WTC11 (cell line): ENCODE results near the gene SCN9A. TPM values are rescaled to one million over a fixed set of nuclear protein-coding genes. Genes with fewer than 3 reads are reported as not detected.

Experiments used
- ATAC-seq: fragments of 200-7000 bp; cut with Tn5 transposase; 2 replicates; pipeline ENCODE4 v1.10.0; 2021; ENCODE audit warnings: mild to moderate bottlenecking, moderate library complexity
- CTCF ChIA-PET: fragments of 300-600 bp; sonication (Branson Sonifier 250); formaldehyde crosslinking; loops from one replicate; lab custom pipeline; 2021; ENCODE audit warnings: antibody characterized with exemption; lab: Charles Lee
- POLR2A ChIA-PET: fragments of 350-600 bp; sonication (Branson Sonifier 250); formaldehyde crosslinking; loops from one replicate; lab custom pipeline; 2021; ENCODE audit warnings: antibody characterized with exemption; lab: Charles Lee
- DNase-seq: peaks from one replicate; pipeline ENCODE4 v3.0.0; 2021; ENCODE audit warnings: low spot score
- H3K27ac Mint-ChIP-seq: 2 replicates; pipeline ENCODE4 v1.8.0; 2021; ENCODE audit warnings: mixed read lengths
- H3K27me3 Mint-ChIP-seq: 2 replicates; pipeline ENCODE4 v1.8.0; 2021; ENCODE audit warnings: low read depth, mild to moderate bottlenecking, moderate library complexity, mixed read lengths
- H3K36me3 Mint-ChIP-seq: 2 replicates; pipeline ENCODE4 v1.8.0; 2021; ENCODE audit warnings: mixed read lengths
- H3K4me1 Mint-ChIP-seq: 2 replicates; pipeline ENCODE4 v1.8.0; 2022; ENCODE audit warnings: mixed read lengths
- H3K4me3 Mint-ChIP-seq: 2 replicates; pipeline ENCODE4 v1.8.0; 2021; ENCODE audit warnings: mild to moderate bottlenecking, moderate library complexity, mixed read lengths
- H3K9me3 Mint-ChIP-seq: 2 replicates; pipeline ENCODE4 v1.8.0; 2021; ENCODE audit warnings: mixed read lengths
- CREM ChIP-seq: sonication (generic); formaldehyde crosslinking; IDR thresholded peaks from 2 replicates; pipeline ENCODE4 v1.8.1; 2022; ENCODE audit warnings: mild to moderate bottlenecking, missing genetic modification reagents, moderate library complexity
- ESRRA ChIP-seq: sonication (generic); formaldehyde crosslinking; IDR thresholded peaks from 2 replicates; pipeline ENCODE4 v1.8.1; 2022; ENCODE audit warnings: mild to moderate bottlenecking, missing genetic modification reagents, borderline replicate concordance
- ETV6 ChIP-seq: sonication (generic); formaldehyde crosslinking; IDR thresholded peaks from 2 replicates; pipeline ENCODE4 v1.8.1; 2022; ENCODE audit warnings: mild to moderate bottlenecking, missing genetic modification reagents
- IRF2 ChIP-seq: sonication (generic); formaldehyde crosslinking; IDR thresholded peaks from 2 replicates; pipeline ENCODE4 v1.8.0; 2022; ENCODE audit warnings: low read depth, missing genetic modification reagents, borderline replicate concordance
- MXD4 ChIP-seq: fragments of 250-450 bp; sonication (Bioruptor Pico); IDR thresholded peaks from 2 replicates; pipeline ENCODE4 v1.8.0; 2021; ENCODE audit warnings: mild to moderate bottlenecking, moderate library complexity, borderline replicate concordance
- NR3C1 ChIP-seq: sonication (generic); formaldehyde crosslinking; conservative IDR thresholded peaks from 2 replicates; pipeline ENCODE4 v1.8.1; 2023; ENCODE audit warnings: low read depth, mild to moderate bottlenecking, missing genetic modification reagents
- PRRX2 ChIP-seq: fragments of 250-450 bp; sonication (Bioruptor Pico); IDR thresholded peaks from 2 replicates; pipeline ENCODE4 v1.8.0; 2021; ENCODE audit warnings: mild to moderate bottlenecking
- SMAD3 ChIP-seq: sonication (generic); formaldehyde crosslinking; IDR thresholded peaks from 2 replicates; pipeline ENCODE4 v1.8.0; 2022; ENCODE audit warnings: missing genetic modification reagents, mild to moderate bottlenecking, borderline replicate concordance
- SMAD4 ChIP-seq: sonication (generic); formaldehyde crosslinking; IDR thresholded peaks from 2 replicates; pipeline ENCODE4 v1.8.0; 2022; ENCODE audit warnings: mild to moderate bottlenecking, missing genetic modification reagents
- TEAD1 ChIP-seq: sonication (generic); formaldehyde crosslinking; IDR thresholded peaks from 2 replicates; pipeline ENCODE4 v1.8.0; 2022; ENCODE audit warnings: mild to moderate bottlenecking, missing genetic modification reagents
- TP53 ChIP-seq: sonication (generic); formaldehyde crosslinking; IDR thresholded peaks from 2 replicates; pipeline ENCODE4 v1.8.1; 2023; ENCODE audit warnings: mild to moderate bottlenecking, missing genetic modification reagents
- ZNF121 ChIP-seq: sonication (generic); formaldehyde crosslinking; IDR thresholded peaks from 2 replicates; pipeline ENCODE4 v1.8.0; 2023; ENCODE audit warnings: missing genetic modification reagents
- total RNA-seq: library from RNA; stranded (reverse); gene quantifications from 3 replicates; pipeline ENCODE4 v1.2.3, GENCODE V29; 2021
- TF ChIP-seq, protein P1 (sequence below): sonication (generic); formaldehyde crosslinking; IDR thresholded peaks from 2 replicates; pipeline ENCODE4 v1.8.1; 2022; ENCODE audit warnings: low read depth, mild to moderate bottlenecking, moderate library complexity, missing genetic modification reagents, borderline replicate concordance
- TF ChIP-seq, protein P2 (sequence below): sonication (generic); formaldehyde crosslinking; conservative IDR thresholded peaks from 2 replicates; pipeline ENCODE4 v1.8.1; 2023; ENCODE audit warnings: mild to moderate bottlenecking, low read depth, missing genetic modification reagents, moderate library complexity
- TF ChIP-seq, protein P3 (sequence below): sonication (generic); formaldehyde crosslinking; IDR thresholded peaks from 2 replicates; pipeline ENCODE4 v1.8.1; 2023; ENCODE audit warnings: mild to moderate bottlenecking, missing genetic modification reagents
- TF ChIP-seq, protein P4 (sequence below): sonication (generic); formaldehyde crosslinking; IDR thresholded peaks from 2 replicates; pipeline ENCODE4 v1.8.0; 2023; ENCODE audit warnings: missing genetic modification reagents
- TF ChIP-seq, protein P5 (sequence below): sonication (generic); formaldehyde crosslinking; IDR thresholded peaks from 2 replicates; pipeline ENCODE4 v1.8.0; 2022; ENCODE audit warnings: mild to moderate bottlenecking, missing genetic modification reagents

Gene SCN9A
- total RNA-seq, 1 experiment from 2014 or later = 7.3 TPM

DNA sequence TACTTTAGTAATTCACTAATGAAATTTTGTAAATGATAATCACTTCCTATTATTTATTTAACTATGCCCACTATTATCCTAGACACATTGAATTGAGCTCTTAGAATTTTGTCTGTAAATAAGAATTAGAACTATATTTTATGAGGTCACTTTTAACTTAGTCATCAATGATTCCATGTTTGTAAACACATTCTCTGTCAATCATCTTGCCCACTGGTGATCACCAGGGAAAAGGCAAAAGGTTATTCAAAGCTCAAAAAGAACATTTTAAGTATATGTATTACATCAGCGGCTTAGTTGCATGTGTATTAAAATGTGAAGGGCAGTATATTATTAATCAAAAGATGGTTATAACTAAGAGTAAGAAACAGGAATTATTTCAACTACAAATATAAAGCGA, 25.2 kb downstream of the SCN9A start (continued):
- TF ChIP-seq, protein P1, sequence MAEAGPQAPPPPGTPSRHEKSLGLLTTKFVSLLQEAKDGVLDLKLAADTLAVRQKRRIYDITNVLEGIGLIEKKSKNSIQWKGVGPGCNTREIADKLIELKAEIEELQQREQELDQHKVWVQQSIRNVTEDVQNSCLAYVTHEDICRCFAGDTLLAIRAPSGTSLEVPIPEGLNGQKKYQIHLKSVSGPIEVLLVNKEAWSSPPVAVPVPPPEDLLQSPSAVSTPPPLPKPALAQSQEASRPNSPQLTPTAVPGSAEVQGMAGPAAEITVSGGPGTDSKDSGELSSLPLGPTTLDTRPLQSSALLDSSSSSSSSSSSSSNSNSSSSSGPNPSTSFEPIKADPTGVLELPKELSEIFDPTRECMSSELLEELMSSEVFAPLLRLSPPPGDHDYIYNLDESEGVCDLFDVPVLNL (CRISPR knock-in tag) = no peak
- TF ChIP-seq TEAD1 (CRISPR knock-in tag) = no peak

DNA sequence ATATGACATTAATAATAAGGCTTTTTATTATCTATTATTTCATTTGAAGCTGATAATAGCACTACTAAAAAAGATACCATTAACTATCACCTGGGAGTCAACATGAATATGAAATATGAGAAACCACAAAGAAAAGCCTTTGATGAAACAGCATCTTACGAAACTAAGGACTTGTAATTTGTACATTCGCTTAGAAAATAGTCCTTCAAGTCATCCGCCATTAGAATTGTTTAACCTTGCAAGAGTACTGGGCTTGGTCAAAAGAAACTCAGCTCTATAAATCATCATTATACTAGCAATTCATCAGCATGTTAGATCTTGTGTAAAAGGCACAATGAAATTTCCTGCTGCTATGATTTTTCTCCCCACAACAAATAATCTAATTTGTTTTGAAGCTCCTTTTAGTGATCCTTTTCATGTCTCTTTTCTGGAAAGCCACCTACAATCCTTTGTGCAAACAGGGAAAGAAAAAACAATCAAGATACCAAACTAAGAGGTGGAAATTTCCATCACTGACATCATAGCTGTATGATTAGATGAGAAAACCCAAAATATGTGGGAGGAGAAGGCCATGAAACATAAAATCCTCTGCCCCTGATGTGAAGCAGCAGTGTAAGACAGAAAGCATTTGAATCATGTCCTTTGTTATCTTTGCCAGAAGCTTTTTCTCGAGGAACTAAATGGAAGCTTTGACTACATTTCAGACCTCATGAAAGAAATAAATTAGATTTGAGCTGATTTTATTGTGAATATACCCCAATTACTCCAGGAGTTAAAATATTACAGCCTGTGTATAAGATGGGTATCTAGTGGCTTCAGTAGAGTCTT, 31.2 kb downstream of the SCN9A start:
- peak overlapping the region; percentile 88; the same call in 1 of the 2 replicates for H3K27ac Mint-ChIP-seq
- CTCF ChIA-PET = no interaction called here
- no peaks in the 10 kb centered on the region for H3K27me3 Mint-ChIP-seq

DNA sequence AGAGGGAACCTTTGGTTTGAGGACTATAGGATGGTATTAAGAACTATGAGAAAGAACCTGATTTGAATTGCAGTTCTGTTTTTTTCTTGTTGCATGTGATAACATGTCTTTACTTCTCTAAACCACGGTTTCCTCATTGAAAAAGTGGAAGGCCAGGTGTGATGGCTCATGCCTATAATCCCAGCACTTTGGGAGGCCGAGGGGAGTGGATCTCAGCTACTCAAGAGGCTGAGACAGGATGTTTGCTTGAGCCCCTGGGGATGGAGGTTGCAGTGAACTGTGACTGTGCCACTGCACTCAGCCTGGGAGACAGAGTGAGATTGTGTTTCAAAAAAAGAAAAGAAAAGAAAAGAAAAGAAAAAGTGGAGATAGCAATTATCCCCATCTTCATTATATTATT, 32.3 kb downstream of the SCN9A start:
- H3K27me3 Mint-ChIP-seq = no peaks in the 10 kb centered on the region
- no peak overlapping the region for H3K4me3 Mint-ChIP-seq
- TF ChIP-seq SMAD4 (CRISPR knock-in tag) (no peak), TP53 (CRISPR knock-in tag) (no peak), SMAD3 (no peak), ETV6 (CRISPR knock-in tag) (no peak), ESRRA (no peak)
- TF ChIP-seq, protein P2, sequence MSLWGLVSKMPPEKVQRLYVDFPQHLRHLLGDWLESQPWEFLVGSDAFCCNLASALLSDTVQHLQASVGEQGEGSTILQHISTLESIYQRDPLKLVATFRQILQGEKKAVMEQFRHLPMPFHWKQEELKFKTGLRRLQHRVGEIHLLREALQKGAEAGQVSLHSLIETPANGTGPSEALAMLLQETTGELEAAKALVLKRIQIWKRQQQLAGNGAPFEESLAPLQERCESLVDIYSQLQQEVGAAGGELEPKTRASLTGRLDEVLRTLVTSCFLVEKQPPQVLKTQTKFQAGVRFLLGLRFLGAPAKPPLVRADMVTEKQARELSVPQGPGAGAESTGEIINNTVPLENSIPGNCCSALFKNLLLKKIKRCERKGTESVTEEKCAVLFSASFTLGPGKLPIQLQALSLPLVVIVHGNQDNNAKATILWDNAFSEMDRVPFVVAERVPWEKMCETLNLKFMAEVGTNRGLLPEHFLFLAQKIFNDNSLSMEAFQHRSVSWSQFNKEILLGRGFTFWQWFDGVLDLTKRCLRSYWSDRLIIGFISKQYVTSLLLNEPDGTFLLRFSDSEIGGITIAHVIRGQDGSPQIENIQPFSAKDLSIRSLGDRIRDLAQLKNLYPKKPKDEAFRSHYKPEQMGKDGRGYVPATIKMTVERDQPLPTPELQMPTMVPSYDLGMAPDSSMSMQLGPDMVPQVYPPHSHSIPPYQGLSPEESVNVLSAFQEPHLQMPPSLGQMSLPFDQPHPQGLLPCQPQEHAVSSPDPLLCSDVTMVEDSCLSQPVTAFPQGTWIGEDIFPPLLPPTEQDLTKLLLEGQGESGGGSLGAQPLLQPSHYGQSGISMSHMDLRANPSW (CRISPR knock-in tag) = no peak
- TF ChIP-seq, protein P3, sequence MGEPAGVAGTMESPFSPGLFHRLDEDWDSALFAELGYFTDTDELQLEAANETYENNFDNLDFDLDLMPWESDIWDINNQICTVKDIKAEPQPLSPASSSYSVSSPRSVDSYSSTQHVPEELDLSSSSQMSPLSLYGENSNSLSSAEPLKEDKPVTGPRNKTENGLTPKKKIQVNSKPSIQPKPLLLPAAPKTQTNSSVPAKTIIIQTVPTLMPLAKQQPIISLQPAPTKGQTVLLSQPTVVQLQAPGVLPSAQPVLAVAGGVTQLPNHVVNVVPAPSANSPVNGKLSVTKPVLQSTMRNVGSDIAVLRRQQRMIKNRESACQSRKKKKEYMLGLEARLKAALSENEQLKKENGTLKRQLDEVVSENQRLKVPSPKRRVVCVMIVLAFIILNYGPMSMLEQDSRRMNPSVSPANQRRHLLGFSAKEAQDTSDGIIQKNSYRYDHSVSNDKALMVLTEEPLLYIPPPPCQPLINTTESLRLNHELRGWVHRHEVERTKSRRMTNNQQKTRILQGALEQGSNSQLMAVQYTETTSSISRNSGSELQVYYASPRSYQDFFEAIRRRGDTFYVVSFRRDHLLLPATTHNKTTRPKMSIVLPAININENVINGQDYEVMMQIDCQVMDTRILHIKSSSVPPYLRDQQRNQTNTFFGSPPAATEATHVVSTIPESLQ (CRISPR knock-in tag) = no peak
- ChIA-PET CTCF (no interaction called here), POLR2A (no interaction called here)
- no peaks in the 10 kb centered on the region for H3K36me3 Mint-ChIP-seq
- peaks cover 34% of the 10 kb centered on the region for H3K4me1 Mint-ChIP-seq
- H3K9me3 Mint-ChIP-seq = no peaks in the 10 kb centered on the region
- DNase-seq (peak; percentile 19), ATAC-seq (peak; percentile 99)
- H3K27ac Mint-ChIP-seq = peak overlapping the region; percentile 27; the same call in 1 of the 2 replicates

More for the DNA sequence above, 31.2 kb downstream of the SCN9A start:
- Mint-ChIP-seq H3K9me3 (no peaks in the 10 kb centered on the region), H3K36me3 (no peaks in the 10 kb centered on the region), H3K4me1 (peaks cover 24% of the 10 kb centered on the region), H3K4me3 (no peak overlapping the region)
- no peak for DNase-seq
- no peak for TF ChIP-seq MXD4 (CRISPR knock-in tag)
- TF ChIP-seq, protein P4, sequence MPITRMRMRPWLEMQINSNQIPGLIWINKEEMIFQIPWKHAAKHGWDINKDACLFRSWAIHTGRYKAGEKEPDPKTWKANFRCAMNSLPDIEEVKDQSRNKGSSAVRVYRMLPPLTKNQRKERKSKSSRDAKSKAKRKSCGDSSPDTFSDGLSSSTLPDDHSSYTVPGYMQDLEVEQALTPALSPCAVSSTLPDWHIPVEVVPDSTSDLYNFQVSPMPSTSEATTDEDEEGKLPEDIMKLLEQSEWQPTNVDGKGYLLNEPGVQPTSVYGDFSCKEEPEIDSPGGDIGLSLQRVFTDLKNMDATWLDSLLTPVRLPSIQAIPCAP (CRISPR knock-in tag) = no peak
- no peak for TF ChIP-seq PRRX2 (CRISPR knock-in tag)
- TF ChIP-seq IRF2 (CRISPR knock-in tag) = no peak
- TF ChIP-seq, protein P5, sequence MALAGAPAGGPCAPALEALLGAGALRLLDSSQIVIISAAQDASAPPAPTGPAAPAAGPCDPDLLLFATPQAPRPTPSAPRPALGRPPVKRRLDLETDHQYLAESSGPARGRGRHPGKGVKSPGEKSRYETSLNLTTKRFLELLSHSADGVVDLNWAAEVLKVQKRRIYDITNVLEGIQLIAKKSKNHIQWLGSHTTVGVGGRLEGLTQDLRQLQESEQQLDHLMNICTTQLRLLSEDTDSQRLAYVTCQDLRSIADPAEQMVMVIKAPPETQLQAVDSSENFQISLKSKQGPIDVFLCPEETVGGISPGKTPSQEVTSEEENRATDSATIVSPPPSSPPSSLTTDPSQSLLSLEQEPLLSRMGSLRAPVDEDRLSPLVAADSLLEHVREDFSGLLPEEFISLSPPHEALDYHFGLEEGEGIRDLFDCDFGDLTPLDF (CRISPR knock-in tag) = no peak
- no peak for TF ChIP-seq CREM (CRISPR knock-in tag)
- no peak for TF ChIP-seq ZNF121 (CRISPR knock-in tag)
- no peak for TF ChIP-seq NR3C1 (CRISPR knock-in tag)
- POLR2A ChIA-PET = no interaction called here
- ATAC-seq = no peak
